NT2/D1 (cell line): ENCODE measurements around the gene BID.

Experiments used
- SUZ12 ChIP-seq: IDR thresholded peaks from 2 replicates; pipeline ENCODE4 v1.6.1; 2011; ENCODE audit not compliant: insufficient read length, insufficient read depth; ENCODE audit errors: extremely low read depth
- YY1 ChIP-seq: IDR thresholded peaks from 2 replicates; pipeline ENCODE4 v1.6.1; 2011; ENCODE audit not compliant: insufficient read length, insufficient read depth
- ZNF274 ChIP-seq: IDR thresholded peaks from 2 replicates; pipeline ENCODE4 v1.6.1; 2011; ENCODE audit warnings: mild to moderate bottlenecking, low read depth, low read length

DNA sequence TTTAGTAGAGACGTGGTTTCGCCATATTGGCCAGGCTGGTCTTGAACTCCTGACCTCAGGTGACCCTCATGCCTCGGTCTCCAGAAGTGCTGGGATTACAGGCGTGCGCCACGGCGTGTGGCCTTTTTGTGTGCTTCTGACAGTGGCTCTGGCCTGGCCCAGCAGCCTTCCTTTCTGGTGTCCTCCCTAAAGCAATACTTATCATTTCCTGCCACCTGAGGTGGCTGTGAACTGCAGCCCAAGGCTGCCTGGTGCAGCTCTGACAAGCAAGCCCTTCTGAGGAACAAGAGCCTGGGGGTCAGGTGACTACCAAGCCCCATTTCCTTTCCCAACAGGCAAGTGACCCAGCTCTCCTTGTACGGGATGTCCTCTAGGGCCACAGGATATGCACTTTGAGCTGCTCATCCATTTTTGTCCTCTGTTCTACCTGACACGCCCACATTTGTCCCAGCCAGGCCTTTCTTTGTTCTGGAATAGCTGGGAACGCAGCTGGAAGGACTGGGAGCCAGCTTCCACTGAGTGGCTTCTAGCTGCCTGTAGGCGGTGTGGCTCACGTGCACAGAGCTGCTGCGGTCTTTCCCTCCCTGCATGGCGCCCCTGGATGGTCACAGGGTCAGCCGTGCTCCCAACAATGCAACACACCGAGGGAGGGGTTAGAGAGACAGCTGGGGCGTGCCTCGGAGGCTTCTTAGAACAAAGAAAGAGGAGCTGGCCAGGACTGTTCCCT lies 12.3 kb upstream of the BID start:
- TF ChIP-seq YY1 (no peak), ZNF274 (no peak), SUZ12 (no peak)
